OCI-LY3 (cell line): ENCODE data around the gene TPCN2.

Source experiments
- H2AFZ ChIP-seq: fragments of 200-600, 300-600 bp; shearing (Covaris generic); 2 replicates; pipeline ENCODE4 v1.6.0; 2014; ENCODE audit warnings: antibody characterized with exemption, low read depth, low read length
- H3K27ac ChIP-seq: fragments of 200-600, 300-600 bp; sonication (generic); 2 replicates; pipeline ENCODE4 v1.5.1; 2014; ENCODE audit warnings: mild to moderate bottlenecking, low read length, moderate library complexity, mixed read lengths
- H3K27me3 ChIP-seq: fragments of 200-600, 300-600 bp; sonication (generic); 2 replicates; pipeline ENCODE4 v1.6.1; 2014; ENCODE audit warnings: low read depth, low read length, mixed read lengths
- H3K36me3 ChIP-seq: fragments of 200-600, 300-600 bp; sonication (generic); replicated peaks from 2 replicates; pipeline ENCODE3; 2014; ENCODE audit warnings: low read depth, low read length, mixed read lengths
- H3K4me1 ChIP-seq: fragments of 300-600, 200-600 bp; sonication (generic); 2 replicates; pipeline ENCODE4 v1.6.1; 2014; ENCODE audit warnings: low read length, mixed read lengths
- H3K4me2 ChIP-seq: fragments of 200-600, 300-600 bp; sonication (generic); 2 replicates; pipeline ENCODE4 v1.6.1; 2014; ENCODE audit warnings: low read length, mixed read lengths
- H3K4me3 ChIP-seq: fragments of 300-600, 200-600 bp; sonication (generic); 2 replicates; pipeline ENCODE4 v1.5.1; 2014; ENCODE audit warnings: antibody characterized with exemption, mild to moderate bottlenecking, low read length, moderate library complexity
- H3K79me2 ChIP-seq: fragments of 300-600, 200-600 bp; shearing (Covaris generic); 2 replicates; pipeline ENCODE4 v1.6.1; 2014; ENCODE audit warnings: mild to moderate bottlenecking, low read length, mixed read lengths
- H3K9ac ChIP-seq: fragments of 300-600, 200-600 bp; shearing (Covaris generic); 2 replicates; pipeline ENCODE4 v1.6.0; 2014; ENCODE audit warnings: mild to moderate bottlenecking, low read length, moderate library complexity
- H3K9me3 ChIP-seq: fragments of 200-600, 300-600 bp; shearing (Covaris generic); 2 replicates; pipeline ENCODE4 v1.6.1; 2014; ENCODE audit warnings: low read length, mixed read lengths; ENCODE audit not compliant: insufficient read depth
- H4K20me1 ChIP-seq: fragments of 200-600, 300-600 bp; sonication (generic); 2 replicates; pipeline ENCODE4 v1.6.1; 2016; ENCODE audit warnings: low read length, mixed read lengths; ENCODE audit not compliant: insufficient read depth
- EZH2phosphoT487 ChIP-seq: fragments of 200-600 bp; shearing (Covaris generic); IDR thresholded peaks from 2 replicates; pipeline ENCODE4 v1.6.1; 2018; ENCODE audit warnings: antibody characterized with exemption, mixed run types, low read depth
- TF ChIP-seq, protein P1 (sequence below): fragments of 200-600, 300-600 bp; sonication (generic); IDR thresholded peaks from 2 replicates; pipeline ENCODE4 v1.5.1; 2014; ENCODE audit warnings: antibody characterized with exemption, low read length, low read depth

The TPCN2 gene

DNA sequence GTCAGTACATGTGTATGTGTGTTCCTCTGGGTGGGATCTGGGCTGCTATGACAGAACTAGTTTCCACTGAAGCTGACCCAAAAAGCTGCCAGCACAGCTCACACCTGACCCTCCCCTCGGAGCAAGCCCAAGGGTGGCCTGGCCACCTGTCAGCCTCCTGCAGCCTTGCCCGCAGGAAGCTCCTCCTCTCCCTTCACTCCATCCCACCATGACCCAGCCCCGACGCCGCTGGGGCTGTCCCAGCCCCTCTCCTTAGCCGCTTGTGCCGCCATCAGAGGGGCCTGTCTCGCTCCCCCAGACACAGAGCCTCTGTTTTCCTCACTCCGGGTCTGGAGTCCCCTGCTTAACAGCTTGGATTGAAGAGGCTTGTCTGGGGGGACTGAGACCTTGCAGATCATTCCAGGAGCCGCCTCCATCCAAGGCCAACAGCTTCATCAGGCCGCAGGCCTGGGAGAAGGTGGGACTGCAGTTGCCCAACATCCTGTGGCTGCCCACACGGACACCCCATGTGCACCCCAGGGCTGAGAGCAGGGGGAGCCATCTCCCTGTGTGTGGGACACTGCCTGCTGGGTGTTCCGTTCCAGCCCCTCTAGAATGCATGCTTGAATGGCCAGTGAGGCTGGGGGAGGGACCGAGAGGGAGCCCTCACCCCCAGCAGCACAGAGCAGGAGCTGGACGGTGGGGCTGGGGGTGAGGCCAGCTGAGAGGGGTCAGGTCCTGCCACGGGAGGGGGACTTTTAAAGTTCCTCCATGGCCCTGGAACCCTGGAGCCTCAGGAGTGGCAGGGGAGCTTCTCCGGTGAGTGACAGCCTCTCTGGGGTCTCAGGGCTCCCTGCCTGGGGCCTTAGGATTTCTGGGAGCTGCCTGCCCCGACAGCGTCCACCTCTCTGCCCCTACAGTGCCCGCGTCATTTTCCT is 36.4 kb upstream of the TPCN2 start:
- no peak overlapping the region for H3K27ac ChIP-seq
- H3K79me2 ChIP-seq, result no peaks in the 10 kb centered on the region
- H3K4me3 ChIP-seq, result no peak overlapping the region
- H2AFZ ChIP-seq, result no peak overlapping the region
- no peaks in the 10 kb centered on the region for H3K9me3 ChIP-seq
- no peaks in the 10 kb centered on the region for H3K36me3 ChIP-seq
- peaks cover 17% of the 10 kb centered on the region for H3K27me3 ChIP-seq
- no peak overlapping the region for H3K9ac ChIP-seq
- no peaks in the 10 kb centered on the region for H4K20me1 ChIP-seq
- H3K4me1 ChIP-seq, result no peaks in the 10 kb centered on the region
- no peak overlapping the region for H3K4me2 ChIP-seq
- no peak for TF ChIP-seq EZH2phosphoT487

DNA sequence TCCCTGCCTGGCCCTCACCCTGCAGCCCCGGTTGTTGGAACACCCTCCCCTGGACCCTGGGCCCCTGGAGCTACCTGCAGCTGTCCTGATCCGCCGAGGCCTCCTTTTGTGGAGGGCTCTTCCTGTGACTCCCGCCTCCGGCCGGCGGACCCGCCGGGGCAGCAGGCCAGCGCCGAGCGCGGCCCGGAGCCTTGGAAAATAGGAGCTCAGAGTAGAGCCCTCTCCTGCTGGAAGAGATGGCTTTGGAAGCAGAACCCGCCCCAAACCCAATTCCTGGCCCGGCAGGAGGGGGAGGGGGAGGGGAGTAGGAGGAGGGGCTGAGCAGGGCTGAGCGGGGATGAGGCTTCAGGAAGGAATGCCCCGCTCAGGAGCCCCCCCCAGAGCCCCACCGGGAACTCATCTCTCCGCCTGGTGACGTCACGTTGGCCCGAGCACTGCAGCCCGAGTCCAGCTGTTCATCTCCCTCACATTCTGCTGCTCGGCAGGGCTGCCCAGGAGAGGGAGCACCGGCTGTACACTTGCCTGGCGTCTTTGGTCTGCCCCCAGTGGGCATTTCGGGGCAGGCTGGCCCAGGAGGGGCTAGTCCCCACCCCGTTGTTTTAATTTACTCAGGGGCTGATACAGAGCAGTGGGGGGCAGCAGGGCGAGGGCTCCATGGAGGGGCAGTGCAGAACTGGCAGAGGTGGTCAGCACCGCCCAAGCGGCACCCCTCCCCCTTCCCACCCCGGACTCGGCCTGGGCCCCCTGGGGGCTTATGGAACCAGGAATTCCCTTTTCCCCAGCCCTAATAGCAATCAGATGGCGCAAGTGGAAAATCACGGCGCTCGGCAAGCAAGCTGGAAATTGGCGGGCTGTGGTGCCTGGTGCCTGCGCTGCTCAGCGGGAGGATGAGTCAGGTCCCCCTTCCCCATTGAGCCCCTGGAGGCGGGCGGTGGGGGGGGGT is 35.5 kb upstream of the TPCN2 start, which contains the start of gene MRGPRF:
MRGPRF (minus strand) TSS at position 238 of the 943 bp plus-strand sequence. CDS start 3,345 bp downstream, outside the sequence.
- Histone ChIP-seq H4K20me1 (no peaks in the 10 kb centered on the region), H3K79me2 (no peaks in the 10 kb centered on the region), H3K27ac (no peak within 1 kb of the TSS), H3K9ac (no peak within 1 kb of the TSS), H3K4me3 (no peak within 1 kb of the TSS), H2AFZ (no peak within 1 kb of the TSS), H3K27me3 (peaks cover 13% of the 10 kb centered on the region), H3K4me2 (no peak within 1 kb of the TSS), H3K36me3 (no peaks in the 10 kb centered on the region), H3K4me1 (no peaks in the 10 kb centered on the region), H3K9me3 (no peaks in the 10 kb centered on the region)
- no peak for TF ChIP-seq EZH2phosphoT487
- TF ChIP-seq, protein P1, sequence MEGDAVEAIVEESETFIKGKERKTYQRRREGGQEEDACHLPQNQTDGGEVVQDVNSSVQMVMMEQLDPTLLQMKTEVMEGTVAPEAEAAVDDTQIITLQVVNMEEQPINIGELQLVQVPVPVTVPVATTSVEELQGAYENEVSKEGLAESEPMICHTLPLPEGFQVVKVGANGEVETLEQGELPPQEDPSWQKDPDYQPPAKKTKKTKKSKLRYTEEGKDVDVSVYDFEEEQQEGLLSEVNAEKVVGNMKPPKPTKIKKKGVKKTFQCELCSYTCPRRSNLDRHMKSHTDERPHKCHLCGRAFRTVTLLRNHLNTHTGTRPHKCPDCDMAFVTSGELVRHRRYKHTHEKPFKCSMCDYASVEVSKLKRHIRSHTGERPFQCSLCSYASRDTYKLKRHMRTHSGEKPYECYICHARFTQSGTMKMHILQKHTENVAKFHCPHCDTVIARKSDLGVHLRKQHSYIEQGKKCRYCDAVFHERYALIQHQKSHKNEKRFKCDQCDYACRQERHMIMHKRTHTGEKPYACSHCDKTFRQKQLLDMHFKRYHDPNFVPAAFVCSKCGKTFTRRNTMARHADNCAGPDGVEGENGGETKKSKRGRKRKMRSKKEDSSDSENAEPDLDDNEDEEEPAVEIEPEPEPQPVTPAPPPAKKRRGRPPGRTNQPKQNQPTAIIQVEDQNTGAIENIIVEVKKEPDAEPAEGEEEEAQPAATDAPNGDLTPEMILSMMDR, result no peak

DNA sequence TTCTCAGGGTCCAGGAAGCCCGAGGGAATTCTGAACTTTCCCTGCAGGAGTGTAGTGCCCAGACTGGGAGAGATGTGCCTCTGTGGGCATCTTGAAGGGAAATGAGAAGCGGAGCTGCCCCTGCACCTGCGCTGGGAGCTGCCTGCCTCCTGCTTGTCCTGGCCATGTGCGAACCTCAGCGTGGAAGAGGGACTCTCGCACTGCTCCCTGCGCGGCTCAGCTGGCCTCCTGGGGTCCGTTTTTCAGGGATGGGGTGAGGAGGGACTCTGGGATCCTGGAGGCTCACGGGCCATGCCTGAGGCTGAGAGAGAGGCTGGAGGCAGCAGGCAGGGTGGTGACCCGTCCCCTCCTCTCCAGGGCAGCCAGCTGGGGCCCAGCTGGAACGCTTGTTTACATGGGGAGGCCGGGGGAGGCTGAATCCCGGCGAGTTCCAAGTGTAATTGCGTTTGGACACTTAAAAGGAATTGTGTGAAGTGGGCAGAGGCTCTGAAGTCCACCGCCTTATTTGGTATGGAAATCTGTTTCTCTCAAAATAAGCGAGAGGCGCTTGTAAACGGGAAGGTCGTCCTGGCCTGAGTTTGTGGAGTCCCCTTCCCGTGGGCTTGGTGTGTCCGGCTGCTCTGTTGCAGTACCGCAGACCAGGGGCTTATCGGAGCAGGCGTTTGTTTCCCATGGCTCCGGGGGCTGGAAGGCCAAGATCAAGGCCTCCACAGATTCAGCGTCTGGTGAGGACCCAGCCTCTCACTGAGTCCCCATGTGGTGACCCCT is 34.5 kb upstream of the TPCN2 start:
- Histone ChIP-seq H3K4me2 (no peak overlapping the region), H4K20me1 (no peaks in the 10 kb centered on the region), H3K79me2 (no peaks in the 10 kb centered on the region), H3K4me3 (no peak overlapping the region), H3K27me3 (peaks cover 14% of the 10 kb centered on the region), H3K36me3 (no peaks in the 10 kb centered on the region), H2AFZ (no peak overlapping the region), H3K9ac (no peak overlapping the region), H3K9me3 (no peaks in the 10 kb centered on the region), H3K4me1 (no peaks in the 10 kb centered on the region), H3K27ac (no peak overlapping the region)
- TF ChIP-seq, protein P1, result no peak
- no peak for TF ChIP-seq EZH2phosphoT487

DNA sequence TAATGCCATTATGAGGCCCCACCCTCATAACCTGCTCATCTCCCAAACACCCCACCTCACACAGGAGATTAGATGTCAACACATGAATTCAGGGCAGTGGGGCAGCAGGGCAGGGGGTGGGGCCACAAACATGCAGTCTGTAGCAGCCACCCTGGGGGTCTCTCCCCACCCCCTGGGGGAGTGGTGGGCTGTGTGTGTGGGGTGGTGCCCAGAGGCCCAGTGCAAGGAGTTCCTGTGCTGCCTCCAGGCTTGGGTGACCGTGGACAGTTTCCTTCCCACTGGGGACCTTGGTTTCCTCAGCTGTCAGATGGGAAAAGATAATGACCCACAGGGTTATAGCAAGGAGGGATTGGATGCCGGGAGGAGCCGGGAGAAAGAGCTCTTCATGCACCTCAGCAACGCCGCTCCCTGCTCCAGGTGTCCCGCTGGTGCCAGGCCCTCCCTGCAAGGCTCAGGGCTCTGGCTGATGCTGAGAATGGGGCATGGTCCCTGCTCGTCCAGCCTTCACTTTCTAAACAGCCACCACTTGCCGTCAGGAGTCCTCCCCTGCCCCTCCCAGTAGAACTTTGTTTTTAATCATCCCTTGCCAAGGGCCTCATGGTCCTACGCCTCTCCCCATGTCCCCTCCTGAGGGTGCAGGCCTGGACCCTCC is 33.7 kb upstream of the TPCN2 start:
- no peak overlapping the region for H2AFZ ChIP-seq
- TF ChIP-seq, protein P1, result no peak
- no peak for TF ChIP-seq EZH2phosphoT487
- no peaks in the 10 kb centered on the region for H3K4me1 ChIP-seq
- no peaks in the 10 kb centered on the region for H3K9me3 ChIP-seq
- H3K9ac ChIP-seq, result no peak overlapping the region
- no peaks in the 10 kb centered on the region for H3K79me2 ChIP-seq
- no peaks in the 10 kb centered on the region for H4K20me1 ChIP-seq
- H3K4me2 ChIP-seq, result no peak overlapping the region
- no peak overlapping the region for H3K27ac ChIP-seq
- no peak overlapping the region for H3K4me3 ChIP-seq
- H3K36me3 ChIP-seq, result no peaks in the 10 kb centered on the region
- H3K27me3 ChIP-seq, result peaks cover 14% of the 10 kb centered on the region
